ENCODE measurements around the gene SOX5.

The SOX5 gene

GRCh38 chr12:23847857-23848256 is 101.6 kb downstream of the SOX5 start:
- TF ChIP-seq CTCF (conservative IDR thresholded peaks at IDR 0.05; ENCODE audit: low read length) (no peak), EZH2phosphoT487 (IDR thresholded peaks at IDR 0.05; ENCODE audit: borderline replicate concordance) (no peak)
- Histone ChIP-seq H3K9me2 (replicated peaks; ENCODE audit: low read depth, low read length) (no peaks in the 10 kb centered on the region), H2AFZ (ENCODE audit: low read length) (no peak overlapping the region), H3K4me1 (ENCODE audit: insufficient read depth, low read length, poor library complexity, severe bottlenecking) (no peaks in the 10 kb centered on the region), H3K27me3 (ENCODE audit: insufficient read depth, low read length, poor library complexity, severe bottlenecking) (no peaks in the 10 kb centered on the region), H3K4me3 (ENCODE audit: low read length, poor library complexity, severe bottlenecking) (no peak overlapping the region), H4K20me1 (ENCODE audit: insufficient read depth, low read length, poor library complexity, severe bottlenecking) (no peaks in the 10 kb centered on the region), H3K9ac (ENCODE audit: low read depth, low read length, poor library complexity, severe bottlenecking) (no peak overlapping the region), H3K79me2 (ENCODE audit: insufficient read depth, low read length) (no peaks in the 10 kb centered on the region), H3F3A (ENCODE audit: low read depth) (no peaks in the 10 kb centered on the region), H3K36me3 (ENCODE audit: insufficient read depth, low read length) (no peaks in the 10 kb centered on the region), H3K9me3 (ENCODE audit: insufficient read depth, low read depth, low read length) (no peaks in the 10 kb centered on the region), H3K4me2 (ENCODE audit: low read depth, low read length, poor library complexity, severe bottlenecking) (no peak overlapping the region)

- no peaks in the 10 kb centered on the region for H3K9me2 ChIP-seq (replicated peaks; ENCODE audit: low read depth, low read length)
- H3K9me3 ChIP-seq (ENCODE audit: insufficient read depth, low read depth, low read length) = no peaks in the 10 kb centered on the region
- TF ChIP-seq CTCF (conservative IDR thresholded peaks at IDR 0.05; ENCODE audit: low read length) = no peak
- TF ChIP-seq EZH2phosphoT487 (IDR thresholded peaks at IDR 0.05; ENCODE audit: borderline replicate concordance) = no peak
These were observed 105.5 kb downstream of the SOX5 start for GRCh38 chr12:23843958-23844357.

GRCh38 chr12:23834076-23834475 is 115.4 kb downstream of the SOX5 start:
- TF ChIP-seq CTCF (conservative IDR thresholded peaks at IDR 0.05; ENCODE audit: low read length) = no peak
- no peak for TF ChIP-seq EZH2phosphoT487 (IDR thresholded peaks at IDR 0.05; ENCODE audit: borderline replicate concordance)
- Histone ChIP-seq H4K20me1 (ENCODE audit: insufficient read depth, low read length, poor library complexity, severe bottlenecking) (no peaks in the 10 kb centered on the region), H3F3A (ENCODE audit: low read depth) (no peaks in the 10 kb centered on the region), H3K4me3 (ENCODE audit: low read length, poor library complexity, severe bottlenecking) (no peak overlapping the region), H2AFZ (ENCODE audit: low read length) (no peak overlapping the region), H3K9ac (ENCODE audit: low read depth, low read length, poor library complexity, severe bottlenecking) (no peak overlapping the region), H3K36me3 (ENCODE audit: insufficient read depth, low read length) (no peaks in the 10 kb centered on the region), H3K9me2 (replicated peaks; ENCODE audit: low read depth, low read length) (no peaks in the 10 kb centered on the region), H3K79me2 (ENCODE audit: insufficient read depth, low read length) (no peaks in the 10 kb centered on the region), H3K4me1 (ENCODE audit: insufficient read depth, low read length, poor library complexity, severe bottlenecking) (no peaks in the 10 kb centered on the region), H3K9me3 (ENCODE audit: insufficient read depth, low read depth, low read length) (no peaks in the 10 kb centered on the region), H3K27me3 (ENCODE audit: insufficient read depth, low read length, poor library complexity, severe bottlenecking) (no peaks in the 10 kb centered on the region), H3K4me2 (ENCODE audit: low read depth, low read length, poor library complexity, severe bottlenecking) (no peak overlapping the region)

More at GRCh38 chr12:23843958-23844357, 105.5 kb downstream of the SOX5 start:
- H3K79me2 ChIP-seq (ENCODE audit: insufficient read depth, low read length) = no peaks in the 10 kb centered on the region
- H3K36me3 ChIP-seq (ENCODE audit: insufficient read depth, low read length) = no peaks in the 10 kb centered on the region
- no peak overlapping the region for H3K9ac ChIP-seq (ENCODE audit: low read depth, low read length, poor library complexity, severe bottlenecking)
- H3K4me2 ChIP-seq (ENCODE audit: low read depth, low read length, poor library complexity, severe bottlenecking) = no peak overlapping the region
- H3K4me1 ChIP-seq (ENCODE audit: insufficient read depth, low read length, poor library complexity, severe bottlenecking) = no peaks in the 10 kb centered on the region
- no peak overlapping the region for H2AFZ ChIP-seq (ENCODE audit: low read length)
- no peaks in the 10 kb centered on the region for H3F3A ChIP-seq (ENCODE audit: low read depth)
- no peaks in the 10 kb centered on the region for H4K20me1 ChIP-seq (ENCODE audit: insufficient read depth, low read length, poor library complexity, severe bottlenecking)
- H3K27me3 ChIP-seq (ENCODE audit: insufficient read depth, low read length, poor library complexity, severe bottlenecking) = no peaks in the 10 kb centered on the region
- no peak overlapping the region for H3K4me3 ChIP-seq (ENCODE audit: low read length, poor library complexity, severe bottlenecking)
